Panc1 (cell line): ENCODE data around the gene CNR2. TPM values are rescaled to one million over a fixed set of nuclear protein-coding genes. Genes with fewer than 3 reads are reported as not detected.

Experiments used
- ATAC-seq: fragments of 200-7000 bp; cut with Tn5 transposase; 2 replicates; pipeline ENCODE4 v1.9.1; 2020; ENCODE audit warnings: mild to moderate bottlenecking, moderate library complexity
- BruUV-seq: library from RNA; stranded (reverse); fragments of 400-500 nt; replicated peaks from 2 replicates; lab custom pipeline; 2021; lab: Mats Ljungman, UMichigan
- CTCF ChIA-PET: fragments of 300-600 bp; sonication (Branson Sonifier 250); formaldehyde crosslinking; loops from one replicate; lab custom pipeline; 2022; ENCODE audit warnings: antibody characterized with exemption; lab: Charles Lee
- POLR2A ChIA-PET: fragments of 300-600 bp; sonication (Branson Sonifier 250); formaldehyde crosslinking; loops from one replicate; lab custom pipeline; 2022; ENCODE audit warnings: antibody characterized with exemption; lab: Charles Lee
- DNase-seq: peaks from one replicate; pipeline ENCODE4 v3.0.0-alpha.2; 2010; ENCODE audit warnings: low read depth, low spot score
- H3K27ac ChIP-seq: 2 replicates; pipeline ENCODE4 v1.5.1; 2011; ENCODE audit warnings: mild to moderate bottlenecking, low read length, inconsistent platforms
- H3K27me3 ChIP-seq: fragments of 200-500 bp; sonication (Bioruptor generic); 2 replicates; pipeline ENCODE4 v1.6.0; 2014; ENCODE audit warnings: low read length, inconsistent platforms; ENCODE audit not compliant: control insufficient read depth, insufficient read depth
- H3K36me3 ChIP-seq: fragments of 200-500 bp; sonication (Bioruptor generic); 2 replicates; pipeline ENCODE4 v1.5.1; 2014; ENCODE audit warnings: inconsistent platforms, mild to moderate bottlenecking, low read length, moderate library complexity; ENCODE audit not compliant: control insufficient read depth, insufficient read depth
- H3K4me1 ChIP-seq: 2 replicates; pipeline ENCODE4 v1.5.1; 2011; ENCODE audit warnings: inconsistent platforms, mild to moderate bottlenecking, low read length, moderate library complexity; ENCODE audit not compliant: control insufficient read depth, insufficient read depth
- H3K4me3 ChIP-seq, 2 experiments: 2 replicates each; pipeline ENCODE4 v1.5.1; 2011 to 2012; ENCODE audit warnings: low read depth in 2 of 2, low read length in 2 of 2, mild to moderate bottlenecking in 2 of 2, inconsistent platforms in 1 of 2, moderate library complexity in 1 of 2
- H3K9me3 ChIP-seq: fragments of 200-500 bp; sonication (Bioruptor generic); 2 replicates; pipeline ENCODE4 v1.5.1; 2014; ENCODE audit warnings: low read depth, mild to moderate bottlenecking, inconsistent platforms, low read length, moderate library complexity; ENCODE audit not compliant: control insufficient read depth, insufficient read depth
- CTCF ChIP-seq: fragments of 450-650 bp; IDR thresholded peaks from 2 replicates; pipeline ENCODE4 v1.5.1; 2017; ENCODE audit warnings: mild to moderate bottlenecking
- POLR2AphosphoS5 ChIP-seq: IDR thresholded peaks from 2 replicates; pipeline ENCODE4 v1.6.1; 2012; ENCODE audit warnings: mild to moderate bottlenecking, low read depth, low read length, moderate library complexity
- REST ChIP-seq, 2 experiments: IDR thresholded peaks; 2 replicates each; pipeline ENCODE4 v1.6.1; 2011 to 2012; ENCODE audit warnings: low read depth in 2 of 2, control low read depth in 1 of 2, low read length in 1 of 2, mild to moderate bottlenecking in 1 of 2, moderate library complexity in 1 of 2; ENCODE audit not compliant: insufficient read depth in 1 of 2
- SIN3A ChIP-seq: IDR thresholded peaks from 2 replicates; pipeline ENCODE4 v1.6.1; 2012; ENCODE audit warnings: low read depth, mild to moderate bottlenecking, low read length, moderate library complexity, borderline replicate concordance; ENCODE audit not compliant: insufficient read depth
- TCF7L2 ChIP-seq: IDR thresholded peaks from 2 replicates; pipeline ENCODE4 v1.6.1; 2011; ENCODE audit warnings: mild to moderate bottlenecking, low read depth, low read length, inconsistent platforms
- in situ Hi-C: cut with HindIII; loops from 2 replicates; pipeline ENCODE4 v1.10.0; 2016; ENCODE audit warnings: low sequenced_read_pairs, low pct_unique_long_range_greater_than_20kb
- intact Hi-C: fragments of 100-400 bp; cut with micrococcal nuclease; formaldehyde crosslinking; loops from one replicate; pipeline ENCODE4 v1.10.0; 2022; ENCODE audit not compliant: unreplicated experiment
- total RNA-seq: library from RNA; stranded (reverse); gene quantifications from one replicate; pipeline ENCODE4 v1.2.1, GENCODE V29; 2021; ENCODE audit not compliant: unreplicated experiment

The CNR2 gene
- total RNA-seq, 1 experiment from 2014 or later = not detected

GRCh38 chr1:23897083-23897482 lies 16.1 kb downstream of the CNR2 start:
- H3K4me3 ChIP-seq = no peak overlapping the region
- ChIA-PET CTCF (interaction anchor here (0.6 kb wide), 1 partner anchor 153 kb away, joined by 3 read pairs; no protein-coding TSS in a partner anchor), POLR2A (no interaction called here)
- no peaks in the 10 kb centered on the region for H3K36me3 ChIP-seq
- H3K27me3 ChIP-seq = no peaks in the 10 kb centered on the region
- no peak for TF ChIP-seq CTCF
- intact Hi-C loops (no loop called here), in situ Hi-C loops (no loop called here)
- H3K9me3 ChIP-seq = no peaks in the 10 kb centered on the region
- no peak overlapping the region for H3K27ac ChIP-seq
- ATAC-seq = no peak
- no peaks in the 10 kb centered on the region for H3K4me1 ChIP-seq
- BruUV-seq = no TSS peak
- no peak for DNase-seq

- H3K9me3 ChIP-seq = no peaks in the 10 kb centered on the region
- ATAC-seq (no peak), DNase-seq (no peak)
- H3K4me1 ChIP-seq = no peaks in the 10 kb centered on the region
- H3K27me3 ChIP-seq = no peaks in the 10 kb centered on the region
- CTCF ChIA-PET = interaction anchor here (0.6 kb wide), 1 partner anchor 153 kb away, joined by 3 read pairs; no protein-coding TSS in a partner anchor
- no peaks in the 10 kb centered on the region for H3K36me3 ChIP-seq
- no peak overlapping the region for H3K27ac ChIP-seq
- in situ Hi-C loops = no loop called here
- TF ChIP-seq CTCF = no peak
- no peak for TF ChIP-seq TCF7L2
- no peak for TF ChIP-seq SIN3A
- no peak for TF ChIP-seq REST (IDR thresholded peaks at IDR 0.05; ENCODE audit: insufficient read depth in 1 of 2, low read depth in 2 of 2, low read length in 1 of 2)
- TF ChIP-seq POLR2AphosphoS5 = no peak
- no TSS peak for BruUV-seq
- intact Hi-C loops = no loop called here
- POLR2A ChIA-PET = no interaction called here
- no peak overlapping the region for H3K4me3 ChIP-seq
These were observed 16.7 kb downstream of the CNR2 start for GRCh38 chr1:23896491-23896890.
